IMR-90 (cell line): ENCODE data around the gene F2. TPM values are rescaled to one million over a fixed set of nuclear protein-coding genes. Genes with fewer than 3 reads are reported as not detected.

Source experiments
- ATAC-seq: fragments of 200-7000 bp; cut with Tn5 transposase; 2 replicates; pipeline ENCODE4 v1.9.1; 2020; ENCODE audit warnings: low read depth, mild to moderate bottlenecking, moderate library complexity
- BruUV-seq: library from RNA; stranded (reverse); fragments of 400-500 nt; replicated peaks from 2 replicates; lab custom pipeline; 2021; lab: Mats Ljungman, UMichigan
- CTCF ChIA-PET: fragments of 300-600 bp; formaldehyde crosslinking; extraction: SDS; loops from one replicate; lab custom pipeline; 2021; ENCODE audit warnings: antibody characterized with exemption; lab: Yijun Ruan, JAX
- POLR2A ChIA-PET: fragments of 300-600 bp; sonication (Branson Sonifier 250); formaldehyde crosslinking; loops from one replicate; lab custom pipeline; 2022; ENCODE audit warnings: antibody characterized with exemption; ENCODE audit not compliant: unreplicated experiment; lab: Charles Lee
- DNase-seq: peaks from one replicate; pipeline ENCODE4 v3.0.0; 2013
- H2AFZ ChIP-seq: replicated peaks from 2 replicates; pipeline ENCODE3; 2013; ENCODE audit warnings: low read length, mild to moderate bottlenecking; ENCODE audit not compliant: poor library complexity
- H2AK5ac ChIP-seq: 2 replicates; pipeline ENCODE4 v1.6.1; 2013; ENCODE audit warnings: low read depth, low read length, inconsistent platforms
- H2AK9ac ChIP-seq: replicated peaks from 2 replicates; pipeline ENCODE3; 2013; ENCODE audit warnings: mild to moderate bottlenecking, low read depth, low read length, moderate library complexity; ENCODE audit not compliant: poor library complexity
- H2BK120ac ChIP-seq: 2 replicates; pipeline ENCODE4 v1.6.1; 2013; ENCODE audit warnings: low read depth, low read length, inconsistent platforms
- H2BK15ac ChIP-seq: 3 replicates; pipeline ENCODE4 v1.6.1; 2013; ENCODE audit warnings: low read depth, low read length, inconsistent platforms
- H2BK20ac ChIP-seq: 2 replicates; pipeline ENCODE4 v1.6.1; 2013; ENCODE audit warnings: low read depth, mild to moderate bottlenecking, inconsistent platforms, low read length, moderate library complexity
- H2BK5ac ChIP-seq: 2 replicates; pipeline ENCODE4 v1.6.1; 2013; ENCODE audit warnings: mild to moderate bottlenecking, low read depth, low read length, inconsistent platforms; ENCODE audit not compliant: poor library complexity, severe bottlenecking
- H3K14ac ChIP-seq: replicated peaks from 2 replicates; pipeline ENCODE4 v1.6.1; 2013; ENCODE audit warnings: low read depth, low read length, inconsistent platforms
- H3K18ac ChIP-seq: 2 replicates; pipeline ENCODE4 v1.6.1; 2013; ENCODE audit warnings: low read depth, low read length, control low read depth
- H3K23ac ChIP-seq: 2 replicates; pipeline ENCODE4 v1.6.1; 2013; ENCODE audit warnings: low read depth, low read length, inconsistent platforms
- H3K27ac ChIP-seq: 2 replicates; pipeline ENCODE4 v1.5.1; 2013; ENCODE audit warnings: mild to moderate bottlenecking, control low read depth, low read length; ENCODE audit not compliant: insufficient read depth
- H3K27me3 ChIP-seq: 2 replicates; pipeline ENCODE4 v1.6.1; 2013; ENCODE audit warnings: low read length; ENCODE audit not compliant: control insufficient read depth, insufficient read depth
- H3K36me3 ChIP-seq: 2 replicates; pipeline ENCODE4 v1.6.1; 2013; ENCODE audit warnings: low read length, mixed read lengths; ENCODE audit not compliant: control insufficient read depth, insufficient read depth
- H3K4ac ChIP-seq: 2 replicates; pipeline ENCODE4 v1.6.1; 2013; ENCODE audit warnings: low read depth, low read length, inconsistent platforms
- H3K4me1 ChIP-seq: 2 replicates; pipeline ENCODE4 v1.6.1; 2013; ENCODE audit warnings: low read length, mixed read lengths; ENCODE audit not compliant: control insufficient read depth, insufficient read depth
- H3K4me2 ChIP-seq: 2 replicates; pipeline ENCODE4 v1.6.1; 2013; ENCODE audit warnings: low read depth, mild to moderate bottlenecking, control low read depth, low read length, moderate library complexity
- H3K4me3 ChIP-seq: 2 replicates; pipeline ENCODE4 v1.5.1; 2013; ENCODE audit warnings: low read depth, mild to moderate bottlenecking, control low read depth, low read length, moderate library complexity; ENCODE audit not compliant: insufficient read depth
- H3K56ac ChIP-seq: 2 replicates; pipeline ENCODE4 v1.6.1; 2013; ENCODE audit warnings: low read length, inconsistent platforms; ENCODE audit not compliant: insufficient read depth; ENCODE audit errors: extremely low read depth
- H3K79me1 ChIP-seq, 2 experiments: 2 replicates each; pipeline ENCODE4 v1.6.1; 2013; ENCODE audit warnings: low read length in 2 of 2, inconsistent platforms in 1 of 2, low read depth in 1 of 2
- H3K9ac ChIP-seq: 2 replicates; pipeline ENCODE4 v1.6.1; 2013; ENCODE audit warnings: low read depth, low read length, control low read depth
- H3K9me1 ChIP-seq: 2 replicates; pipeline ENCODE4 v1.6.1; 2013; ENCODE audit warnings: low read length, inconsistent platforms; ENCODE audit not compliant: insufficient read depth
- H3K9me3 ChIP-seq: 2 replicates; pipeline ENCODE4 v1.6.1; 2013; ENCODE audit warnings: low read length; ENCODE audit not compliant: control insufficient read depth, insufficient read depth
- H4K20me1 ChIP-seq: 2 replicates; pipeline ENCODE4 v1.6.1; 2013; ENCODE audit warnings: low read length, inconsistent platforms; ENCODE audit not compliant: insufficient read depth
- H4K5ac ChIP-seq: 2 replicates; pipeline ENCODE4 v1.6.1; 2013; ENCODE audit warnings: mild to moderate bottlenecking, low read depth, low read length, control low read depth
- H4K8ac ChIP-seq, 2 experiments: 2 replicates each; pipeline ENCODE4 v1.6.1; 2013; ENCODE audit warnings: low read depth in 2 of 2, low read length in 2 of 2, control low read depth in 1 of 2, inconsistent platforms in 1 of 2
- H4K91ac ChIP-seq: 2 replicates; pipeline ENCODE4 v1.6.1; 2013; ENCODE audit warnings: low read depth, low read length, inconsistent platforms; ENCODE audit not compliant: insufficient read depth
- CEBPB ChIP-seq: IDR thresholded peaks from 2 replicates; pipeline ENCODE4 v1.6.1; 2012; ENCODE audit warnings: low read depth, low read length, improper control_type of control experiment
- MAFK ChIP-seq: IDR thresholded peaks from 2 replicates; pipeline ENCODE4 v1.6.1; 2012; ENCODE audit warnings: low read depth, low read length, improper control_type of control experiment
- MXI1 ChIP-seq: IDR thresholded peaks from 2 replicates; pipeline ENCODE4 v1.6.1; 2012; ENCODE audit warnings: low read depth, mild to moderate bottlenecking, low read length, moderate library complexity, borderline replicate concordance
- NFE2L2 ChIP-seq: fragments of 150-350 bp; IDR thresholded peaks from 2 replicates; pipeline ENCODE4 v1.6.1; 2016; ENCODE audit warnings: low read depth, mild to moderate bottlenecking, low read length
- RAD21 ChIP-seq: IDR thresholded peaks from 2 replicates; pipeline ENCODE4 v1.6.1; 2012; ENCODE audit warnings: low read length, improper control_type of control experiment
- RCOR1 ChIP-seq: IDR thresholded peaks from 2 replicates; pipeline ENCODE4 v1.6.1; 2012; ENCODE audit warnings: mild to moderate bottlenecking, low read length, improper control_type of control experiment; ENCODE audit not compliant: insufficient replicate concordance
- SMC3 ChIP-seq: fragments of 150-350 bp; IDR thresholded peaks from 2 replicates; pipeline ENCODE4 v1.6.1; 2016; ENCODE audit warnings: low read depth, mild to moderate bottlenecking, antibody characterized with exemption, low read length, moderate library complexity
- WGBS, 2 experiments: methylation state at CpG; one replicate each; pipeline versions ENCODE4 v1.1.5 to v1.1.7; 2013; ENCODE audit warnings: missing lambda C conversion rate in 2 of 2; ENCODE audit not compliant: insufficient read length in 1 of 2; ENCODE audit errors: extremely low coverage in 2 of 2; 5-methylcytosine and 5-hydroxymethylcytosine counted together
- dilution Hi-C: fragments of 300-500 bp; cut with HindIII; formaldehyde crosslinking; loops from one replicate; pipeline ENCODE4 v1.14.3; 2018; ENCODE audit warnings: low sequenced_read_pairs; ENCODE audit not compliant: unreplicated experiment
- in situ Hi-C: fragments of 300-500 bp; cut with MboI; formaldehyde crosslinking; loops from 3 replicates; pipeline ENCODE4 v1.14.3; 2019; ENCODE audit warnings: low sequenced_read_pairs, inconsistent platforms, mixed read lengths
- intact Hi-C: fragments of 100-400 bp; cut with micrococcal nuclease; formaldehyde crosslinking; loops from 2 replicates; pipeline ENCODE4 v1.10.0; 2022
- polyA plus RNA-seq, 3 experiments: library from polyadenylated mRNA; depleted of rRNA; stranded (reverse); fragments of >200 nt; gene quantifications; 2 replicates each; pipeline ENCODE4 v1.2.3, GENCODE V29; 2012; ENCODE audit warnings: low replicate concordance in 1 of 3
- total RNA-seq: library from RNA; depleted of rRNA; stranded (reverse); fragments of >200 nt; gene quantifications from 2 replicates; pipeline ENCODE4 v1.2.3, GENCODE V29; 2012
- TF ChIP-seq, protein P1 (sequence below): fragments of 150-350 bp; IDR thresholded peaks from 2 replicates; pipeline ENCODE4 v1.6.1; 2017; ENCODE audit warnings: mild to moderate bottlenecking, antibody characterized with exemption, low read length, low read depth

The F2 gene
- total and polyA plus RNA-seq, 2 of the 4 experiments (the other 2 are of a cell fraction) = not detected

- Histone ChIP-seq H3K4me1 (peaks cover 13% of the 10 kb centered on the region), H2BK15ac (no peak overlapping the region), H2BK5ac (no peak overlapping the region), H2AK5ac (no peak overlapping the region), H3K14ac (no peak overlapping the region), H2BK120ac (no peak overlapping the region), H2AK9ac (peak overlapping the region; percentile 55), H3K79me1 (peaks cover 34 to 72% of the 10 kb centered on the region in 2 experiments), H3K18ac (no peak overlapping the region), H2AFZ (no peak overlapping the region), H4K20me1 (0 out of 2 replicates have a peak, but pooled peaks cover 12% of the 10 kb centered on the region), H3K23ac (no peak overlapping the region), H4K91ac (no peak overlapping the region), H3K9me1 (peaks cover 12% of the 10 kb centered on the region; the same call in 1 of the 2 replicates), H3K9ac (no peak overlapping the region), H2BK20ac (no peak overlapping the region), H3K27me3 (no peaks in the 10 kb centered on the region), H3K4me3 (no peak overlapping the region), H3K4me2 (no peak overlapping the region), H4K5ac (no peak overlapping the region), H4K8ac (no peak overlapping the region), H3K9me3 (no peaks in the 10 kb centered on the region), H3K56ac (no peak overlapping the region), H3K27ac (no peak overlapping the region), H3K36me3 (peaks cover 50% of the 10 kb centered on the region), H3K4ac (no peak overlapping the region)
- dilution Hi-C loops = no loop called here
- intact Hi-C loops = no loop called here
- BruUV-seq = no TSS peak
- in situ Hi-C loops = no loop called here
- 95% methylated on average over 7 of the region's 12 CpGs; no CpG with 5 or more reads in 1 of the 2 experiments for WGBS, 2 experiments
- ChIA-PET CTCF (no interaction called here), POLR2A (interaction anchor here (0.9 kb wide), 1 partner anchor 842 kb away, joined by 5 read pairs; no protein-coding TSS in a partner anchor)
- DNase-seq (no peak), ATAC-seq (no peak)
- TF ChIP-seq MAFK (no peak), CEBPB (no peak), SMC3 (no peak), RCOR1 (no peak), RAD21 (no peak), MXI1 (no peak), NFE2L2 (no peak)
- TF ChIP-seq, protein P1, sequence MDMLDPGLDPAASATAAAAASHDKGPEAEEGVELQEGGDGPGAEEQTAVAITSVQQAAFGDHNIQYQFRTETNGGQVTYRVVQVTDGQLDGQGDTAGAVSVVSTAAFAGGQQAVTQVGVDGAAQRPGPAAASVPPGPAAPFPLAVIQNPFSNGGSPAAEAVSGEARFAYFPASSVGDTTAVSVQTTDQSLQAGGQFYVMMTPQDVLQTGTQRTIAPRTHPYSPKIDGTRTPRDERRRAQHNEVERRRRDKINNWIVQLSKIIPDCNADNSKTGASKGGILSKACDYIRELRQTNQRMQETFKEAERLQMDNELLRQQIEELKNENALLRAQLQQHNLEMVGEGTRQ = no peak
Measured at GRCh38 chr11:46695345-46696211, 23.4 kb upstream of the F2 start.
